CD4-positive, CD25-positive, alpha-beta regulatory T cell (primary cell): ENCODE results near the gene TAP1. TPM values are rescaled to one million over a fixed set of nuclear protein-coding genes. Genes with fewer than 3 reads are reported as not detected.

ENCODE experiments used
- ATAC-seq, 2 donors: fragments of 150-1000 bp; cut with Tn5 transposase; one replicate each; pipeline ENCODE4 v1.10.0; 2021; ENCODE audit warnings: low read depth in 2 of 2, moderate number of reproducible peaks in 2 of 2, moderate library complexity in 1 of 2
- DNase-seq, 3 donors: peaks; one replicate each; pipeline versions ENCODE4 v3.0.0 to v3.0.0-alpha.2; 2012 to 2022; ENCODE audit warnings: mixed read lengths in 1 of 3
- H3K27ac ChIP-seq: one replicate; pipeline ENCODE4 v1.7.0; 2013; ENCODE audit warnings: mild to moderate bottlenecking, low read length; ENCODE audit not compliant: insufficient read depth, poor library complexity, severe bottlenecking
- H3K27me3 ChIP-seq: one replicate; pipeline ENCODE4 v1.7.0; 2013; ENCODE audit warnings: low read length; ENCODE audit not compliant: control insufficient read depth, insufficient read depth
- H3K36me3 ChIP-seq: one replicate; pipeline ENCODE4 v1.7.0; 2013; ENCODE audit warnings: mild to moderate bottlenecking, low read length, moderate library complexity; ENCODE audit not compliant: control insufficient read depth, insufficient read depth
- H3K4me1 ChIP-seq: 2 replicates; pipeline ENCODE4 v1.7.0; 2013; ENCODE audit warnings: mild to moderate bottlenecking, low read length; ENCODE audit not compliant: insufficient read depth, control insufficient read depth, poor library complexity, severe bottlenecking
- H3K4me3 ChIP-seq: one replicate; pipeline ENCODE4 v1.7.0; 2013; ENCODE audit warnings: low read depth, mild to moderate bottlenecking, low read length, moderate library complexity
- H3K9me3 ChIP-seq, 2 experiments: 1 replicate in 1 of 2; 2 replicates in 1 of 2; pipeline ENCODE4 v1.7.0; 2013; ENCODE audit warnings: low read length in 2 of 2, mild to moderate bottlenecking in 1 of 2, moderate library complexity in 1 of 2; ENCODE audit not compliant: control insufficient read depth in 2 of 2
- H3K27ac Mint-ChIP-seq, 3 donors: one replicate each; pipeline ENCODE4 v1.8.0; 2020 to 2022; ENCODE audit warnings: mild to moderate bottlenecking in 3 of 3, mixed read lengths in 3 of 3, moderate library complexity in 2 of 3
- H3K27me3 Mint-ChIP-seq: one replicate; pipeline ENCODE4 v1.8.0; 2022; ENCODE audit warnings: mild to moderate bottlenecking, mixed read lengths
- H3K36me3 Mint-ChIP-seq: one replicate; pipeline ENCODE4 v1.8.0; 2020; ENCODE audit warnings: mixed read lengths
- H3K4me1 Mint-ChIP-seq, 4 donors: one replicate each; pipeline ENCODE4 v1.8.0; 2020 to 2022; ENCODE audit warnings: mixed read lengths in 4 of 4, mild to moderate bottlenecking in 1 of 4
- H3K4me3 Mint-ChIP-seq, 4 donors: one replicate each; pipeline ENCODE4 v1.8.0; 2020 to 2022; ENCODE audit warnings: mild to moderate bottlenecking in 4 of 4, mixed read lengths in 4 of 4, moderate library complexity in 3 of 4
- H3K9me3 Mint-ChIP-seq, 7 donors: one replicate each; pipeline ENCODE4 v1.8.0; 2020 to 2022; ENCODE audit warnings: mixed read lengths in 7 of 7, mild to moderate bottlenecking in 3 of 7, moderate library complexity in 2 of 7
- polyA plus RNA-seq, 4 donors: library from polyadenylated mRNA; unstranded; fragments of 300-500 nt; fragmentation: Illumina TruSeq; gene quantifications; one replicate each; pipeline ENCODE4 v1.2.3, GENCODE V29; 2021
- total RNA-seq: library from RNA; stranded (reverse); gene quantifications from one replicate; pipeline ENCODE4 v1.2.3, GENCODE V29; 2022

The TAP1 gene
- total and polyA plus RNA-seq, 5 donors from 2014 or later = 220 to 477 (median 430) TPM

DNA sequence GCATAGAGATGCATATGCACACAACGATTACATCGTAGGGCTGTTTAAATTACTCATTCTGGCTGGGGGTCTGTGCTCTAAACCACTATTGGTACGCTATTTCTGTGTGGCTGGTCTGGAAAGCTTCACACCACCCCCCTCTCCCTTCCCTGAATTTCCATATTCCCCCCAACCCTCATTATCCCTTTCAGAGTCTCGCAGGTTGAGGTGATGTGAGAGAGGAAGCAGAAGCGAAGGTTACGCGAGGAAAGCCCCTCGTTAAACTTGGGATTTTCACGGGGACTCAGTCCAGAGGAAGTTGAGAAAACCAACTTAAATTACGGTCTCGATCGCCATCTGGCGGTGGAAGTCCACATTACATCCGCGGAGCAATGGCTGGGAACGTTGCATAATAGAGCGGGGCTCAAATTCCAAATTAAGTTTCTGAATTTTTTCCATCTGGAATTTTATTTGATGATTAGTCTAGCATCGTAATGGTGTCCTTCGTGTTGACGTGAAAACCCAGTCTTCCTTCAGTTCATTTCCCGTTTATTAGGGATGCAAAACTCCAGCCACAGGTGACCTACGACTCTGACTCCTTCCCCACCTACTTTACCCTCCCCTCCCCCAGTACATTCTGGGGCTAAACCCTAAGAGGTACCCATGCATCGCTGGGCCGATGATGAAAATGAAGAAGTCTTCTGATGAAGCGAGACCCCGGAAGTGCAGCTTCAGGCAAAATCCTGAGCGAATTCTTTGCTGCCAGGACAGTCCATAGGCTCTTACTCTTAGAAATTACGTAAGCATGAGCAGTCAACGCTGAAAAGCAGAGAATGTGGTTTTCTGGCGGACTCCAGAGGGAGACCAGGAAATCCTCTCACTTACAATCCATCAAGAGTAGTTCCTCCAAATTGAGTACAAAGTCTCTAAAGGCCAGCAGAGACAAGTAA is 56.4 kb downstream of the TAP1 start:
- Histone ChIP-seq H3K27me3 (peaks cover 54% of the 10 kb centered on the region), H3K4me1 (peaks cover 10% of the 10 kb centered on the region), H3K27ac (no peak overlapping the region), H3K9me3 (peaks cover 0 to 9% of the 10 kb centered on the region in 2 experiments), H3K4me3 (peak overlapping the region; percentile 30), H3K36me3 (no peaks in the 10 kb centered on the region)
- ATAC-seq (peak; percentile 59 to 79), DNase-seq (peak; percentile 66 to 71 (median 68))
- Mint-ChIP-seq H3K36me3 (no peaks in the 10 kb centered on the region), H3K27me3 (peaks cover 67% of the 10 kb centered on the region), H3K9me3 (peaks cover 0 to 10% (median 5%) of the 10 kb centered on the region in 7 donors), H3K27ac (peak overlapping the region in 2 of 3 donors; percentile 5 to 43), H3K4me1 (peaks cover 4 to 16% (median 10%) of the 10 kb centered on the region in 4 donors), H3K4me3 (peak overlapping the region in 2 of 4 donors; percentile 54 to 56)

Other genes starting within 250 kb of the TAP1 start
- gene HLA-DQA1, start 216.3 kb downstream of the TAP1 start, total RNA-seq = 20.3 TPM
- gene HLA-DQA1, start 216.3 kb downstream of the TAP1 start, polyA plus RNA-seq = 10 to 100 TPM in 3 of 4 donors, 1 to 10 TPM in 1; 4.2 to 86.7 (median 21.8) TPM
- 204 TPM for gene HLA-DQB1, start 187.0 kb downstream of the TAP1 start, total RNA-seq
- gene HLA-DQB1, start 187.0 kb downstream of the TAP1 start, polyA plus RNA-seq = 100 to 1,000 TPM in 2 of 4 donors, 10 to 100 TPM in 1, 1 to 10 TPM in 1; 6.1 to 234 (median 99.9) TPM
- gene HLA-DQA2, start 112.3 kb downstream of the TAP1 start, total RNA-seq = 0.32 TPM
- gene HLA-DQA2, start 112.3 kb downstream of the TAP1 start, polyA plus RNA-seq = 1 to 10 TPM in 3 of 4 donors, not detected in 1; 1.5 to 2.8 (median 2.2) TPM
- gene HLA-DQB2, start 90.2 kb downstream of the TAP1 start, total RNA-seq = 5.4 TPM
- gene HLA-DQB2, start 90.2 kb downstream of the TAP1 start, polyA plus RNA-seq = 1 to 10 TPM in 2 of 4 donors, not detected in 2; 3.7 to 3.8 TPM
- 6.8 TPM for gene HLA-DOB, start 36.7 kb downstream of the TAP1 start, total RNA-seq
- 1 to 10 TPM in 2 of 4 donors, under 1 TPM in 2; 0.31 to 4.3 (median 1.6) TPM for gene HLA-DOB, start 36.7 kb downstream of the TAP1 start, polyA plus RNA-seq
- 165 TPM for gene TAP2, start 15.0 kb downstream of the TAP1 start, total RNA-seq
- 10 to 100 TPM in 3 of 4 donors, 1 to 10 TPM in 1; 7.2 to 56.3 (median 31.9) TPM for gene TAP2, start 15.0 kb downstream of the TAP1 start, polyA plus RNA-seq
- 185 TPM for gene PSMB8, start 9.7 kb downstream of the TAP1 start, total RNA-seq
- gene PSMB8, start 9.7 kb downstream of the TAP1 start, polyA plus RNA-seq = 100 to 1,000 TPM; 462 to 803 (median 547) TPM
- 148 TPM for gene PSMB9, start 488 bp upstream of the TAP1 start, total RNA-seq
- gene PSMB9, start 488 bp upstream of the TAP1 start, polyA plus RNA-seq = 100 to 1,000 TPM; 503 to 896 (median 615) TPM
- 17.6 TPM for gene HLA-DMB, start 87.3 kb upstream of the TAP1 start, total RNA-seq
- gene HLA-DMB, start 87.3 kb upstream of the TAP1 start, polyA plus RNA-seq = 10 to 100 TPM; 12.8 to 44.2 (median 32.4) TPM
- gene HLA-DMA, start 99.4 kb upstream of the TAP1 start, total RNA-seq = 53.1 TPM
- 10 to 100 TPM; 32.3 to 89.3 (median 70.1) TPM for gene HLA-DMA, start 99.4 kb upstream of the TAP1 start, polyA plus RNA-seq
- 425 TPM for gene BRD2, start 114.9 kb upstream of the TAP1 start, total RNA-seq
- 10 to 100 TPM; 43.9 to 58.7 (median 53.8) TPM for gene BRD2, start 114.9 kb upstream of the TAP1 start, polyA plus RNA-seq
- gene HLA-DOA, start 155.9 kb upstream of the TAP1 start, total RNA-seq = 14.0 TPM
- 10 to 100 TPM in 1 of 4 donors, 1 to 10 TPM in 3; 7.0 to 14.9 (median 8.9) TPM for gene HLA-DOA, start 155.9 kb upstream of the TAP1 start, polyA plus RNA-seq
- 102 TPM for gene HLA-DPA1, start 219.9 kb upstream of the TAP1 start, total RNA-seq
- gene HLA-DPA1, start 219.9 kb upstream of the TAP1 start, polyA plus RNA-seq = 100 to 1,000 TPM in 3 of 4 donors, 10 to 100 TPM in 1; 97.9 to 292 (median 209) TPM
- 153 TPM for gene HLA-DPB1, start 222.3 kb upstream of the TAP1 start, total RNA-seq
- 100 to 1,000 TPM; 144 to 335 (median 244) TPM for gene HLA-DPB1, start 222.3 kb upstream of the TAP1 start, polyA plus RNA-seq